ENCODE measurements around the gene KIF22. TPM values are rescaled to one million over a fixed set of nuclear protein-coding genes. Genes with fewer than 3 reads are reported as not detected.

The KIF22 gene
- polyA plus RNA-seq, 3 donors, result 22.0 to 46.2 (median 28.9) TPM

GRCh38 chr16:29820271-29820701, 29.7 kb downstream of the KIF22 start, which contains the start of gene MVP:
TSS of gene MVP (plus strand) at chr16:29820462. CDS start at chr16:29830550, 10,088 bp downstream.
- 0% methylated on average over 1 of the region's 4 CpGs for WGBS (ENCODE audit: insufficient coverage)
- intact Hi-C loops (cut with micrococcal nuclease), result loop anchor here in 1 of 2 donors (5.0 kb wide), 1 partner anchor 42 kb away; the partner anchor contains the start of gene CDIPT
- peak within 1 kb of the TSS; percentile 71 for H2AFZ ChIP-seq (ENCODE audit: insufficient read depth, low read depth, low read length, poor library complexity, severe bottlenecking)

More at GRCh38 chr16:29820271-29820701, 29.7 kb downstream of the KIF22 start, which contains the start of gene MVP:
- Histone ChIP-seq H3K36me3 (replicated peaks in 1 of 2; ENCODE audit: control insufficient read depth in 1 of 2, insufficient read depth in 2 of 2, low read length in 2 of 2) (peaks cover 13 to 25% of the 10 kb centered on the region in 2 donors), H3K27ac (ENCODE audit: low read depth in 1 of 2, low read length in 2 of 2) (peak within 1 kb of the TSS; percentile 44 to 88), H3K9me3 (replicated peaks in 1 of 2; ENCODE audit: control insufficient read depth in 1 of 2, insufficient read depth in 1 of 2, low read length in 2 of 2) (no peaks in the 10 kb centered on the region), H3K27me3 (ENCODE audit: control insufficient read depth in 2 of 2, insufficient read depth in 2 of 2, low read length in 2 of 2) (no peaks in the 10 kb centered on the region), H3K79me2 (ENCODE audit: insufficient read depth, low read length) (peaks cover 87% of the 10 kb centered on the region), H3K4me3 (replicated peaks in 1 of 3; ENCODE audit: low read depth in 2 of 3, low read length in 3 of 3) (peak within 1 kb of the TSS; percentile 69 to 99 (median 80)), H3K4me2 (replicated peaks; ENCODE audit: extremely low read depth, low read length, poor library complexity, severe bottlenecking) (peak within 1 kb of the TSS; percentile 97), H4K20me1 (ENCODE audit: insufficient read depth, low read length) (peaks cover 73% of the 10 kb centered on the region), H3K4me1 (ENCODE audit: control insufficient read depth in 1 of 2, insufficient read depth in 2 of 2, low read length in 2 of 2) (peaks cover 52 to 67% of the 10 kb centered on the region in 2 donors), H3K9ac (ENCODE audit: insufficient read depth, low read length, poor library complexity, severe bottlenecking) (peak within 1 kb of the TSS; percentile 66)
- peak within 1 kb of the TSS; percentile 90 to 96 (median 91) for H3K27ac Mint-ChIP-seq
- no peak for TF ChIP-seq CTCF (IDR thresholded peaks at IDR 0.05)
- H3K9me3 Mint-ChIP-seq, result peaks cover 0 to 1% (median 0%) of the 10 kb centered on the region in 7 donors
- H3K4me3 Mint-ChIP-seq, result peak within 1 kb of the TSS; percentile 96 to 98
- DNase-seq, result peak; percentile 37 to 62 (median 41)
- peaks cover 0 to 1% (median 0%) of the 10 kb centered on the region in 3 donors for H3K27me3 Mint-ChIP-seq (ENCODE audit: low read depth in 3 of 3)
- peaks cover 68% of the 10 kb centered on the region for H3K4me1 Mint-ChIP-seq
- H3K36me3 Mint-ChIP-seq, result peaks cover 23 to 31% of the 10 kb centered on the region in 2 donors
